Measurements from ENCODE around the gene KCNN4.

The KCNN4 gene

GRCh38 chr19:43721469-43722048, 59.2 kb downstream of the KCNN4 start:
- Mint-ChIP-seq H3K27ac (no peak overlapping the region), H3K4me3 (no peak overlapping the region), H3K36me3 (no peaks in the 10 kb centered on the region), H3K4me1 (peaks cover 4% of the 10 kb centered on the region), H3K27me3 (peaks cover 3% of the 10 kb centered on the region), H3K9me3 (no peaks in the 10 kb centered on the region)
- no peak for DNase-seq
- CTCF ChIA-PET, result interaction anchor here (0.6 to 0.9 kb wide), 2 partner anchors 20 to 106 kb away, joined by 3 to 4 read pairs; no protein-coding TSS in a partner anchor

GRCh38 chr19:43720936-43721335, 59.8 kb downstream of the KCNN4 start:
- H3K4me1 Mint-ChIP-seq, result peaks cover 4% of the 10 kb centered on the region
- no peak for DNase-seq
- no peaks in the 10 kb centered on the region for H3K9me3 Mint-ChIP-seq
- peaks cover 3% of the 10 kb centered on the region for H3K27me3 Mint-ChIP-seq
- no peak overlapping the region for H3K4me3 Mint-ChIP-seq
- CTCF ChIA-PET, result no interaction called here
- H3K27ac Mint-ChIP-seq, result no peak overlapping the region
- no peaks in the 10 kb centered on the region for H3K36me3 Mint-ChIP-seq

- Mint-ChIP-seq H3K4me1 (no peaks in the 10 kb centered on the region), H3K36me3 (no peaks in the 10 kb centered on the region), H3K27ac (no peak overlapping the region), H3K4me3 (no peak overlapping the region), H3K9me3 (no peaks in the 10 kb centered on the region), H3K27me3 (peaks cover 5% of the 10 kb centered on the region)
- DNase-seq, result no peak
- CTCF ChIA-PET, result interaction anchor here (1.0 kb wide), 1 partner anchor 165 kb away, joined by 3 read pairs; no protein-coding TSS in a partner anchor
Observed at GRCh38 chr19:43719918-43720317, 60.9 kb downstream of the KCNN4 start.

- CTCF ChIA-PET, result interaction anchor here (1.0 kb wide), 1 partner anchor 164 kb away, joined by 3 read pairs; no protein-coding TSS in a partner anchor
- H3K9me3 Mint-ChIP-seq, result no peaks in the 10 kb centered on the region
- H3K27ac Mint-ChIP-seq, result no peak overlapping the region
- H3K36me3 Mint-ChIP-seq, result no peaks in the 10 kb centered on the region
- H3K4me3 Mint-ChIP-seq, result no peak overlapping the region
- no peak for DNase-seq
- peaks cover 8% of the 10 kb centered on the region for H3K27me3 Mint-ChIP-seq
- H3K4me1 Mint-ChIP-seq, result no peaks in the 10 kb centered on the region
Observed at GRCh38 chr19:43719378-43719868, 61.4 kb downstream of the KCNN4 start.

- CTCF ChIA-PET, result no interaction called here
- H3K4me3 Mint-ChIP-seq, result no peak overlapping the region
- peaks cover 8% of the 10 kb centered on the region for H3K27me3 Mint-ChIP-seq
- no peak overlapping the region for H3K27ac Mint-ChIP-seq
- DNase-seq, result no peak
- H3K4me1 Mint-ChIP-seq, result no peaks in the 10 kb centered on the region
- H3K9me3 Mint-ChIP-seq, result no peaks in the 10 kb centered on the region
- no peaks in the 10 kb centered on the region for H3K36me3 Mint-ChIP-seq
Observed at GRCh38 chr19:43718627-43719377, 62.0 kb downstream of the KCNN4 start.

Data from activated naive CD4-positive, alpha-beta T cell treated with anti-CD3 and anti-CD28 coated beads, Interleukin-2, amount 10 ng/mL, durations not matched to agents 7 days and 5 days (primary cell).